GOT3 (cell line): ENCODE results near the gene PLXNA4.

Experiments
- DNase-seq: peaks from one replicate; lab custom pipeline; 2025; ENCODE audit warnings: mixed read lengths; lab: John Stamatoyannopoulos, UW

Gene PLXNA4

DNA sequence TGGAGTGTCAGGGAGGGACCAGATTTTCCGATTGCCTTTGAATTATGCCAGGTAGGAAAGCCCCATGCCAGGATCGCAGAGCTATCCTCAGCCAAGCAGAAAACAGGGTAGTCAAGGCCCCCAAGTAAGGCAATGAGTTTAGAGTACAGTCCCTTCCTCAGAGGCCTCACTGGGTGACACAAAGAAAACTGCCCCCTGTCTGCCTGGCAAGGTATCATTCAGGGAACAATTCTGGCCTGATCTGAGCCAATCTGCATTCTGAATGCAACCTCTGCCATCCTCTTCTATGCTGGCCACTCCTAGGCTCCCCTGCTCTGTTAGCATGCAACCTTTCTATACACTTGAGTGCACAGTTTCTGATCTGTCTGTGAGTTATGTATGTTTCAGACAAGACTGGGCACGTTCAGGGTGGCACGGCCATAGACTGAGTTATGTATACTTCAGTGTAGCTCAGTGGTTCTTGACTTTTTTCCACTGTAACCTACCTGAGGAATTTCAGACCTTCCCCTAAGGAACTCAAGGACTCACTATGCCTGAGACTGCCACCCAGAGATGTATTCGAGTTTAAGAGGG lies 336.8 kb downstream of the PLXNA4 start:
- no peak for DNase-seq

DNA sequence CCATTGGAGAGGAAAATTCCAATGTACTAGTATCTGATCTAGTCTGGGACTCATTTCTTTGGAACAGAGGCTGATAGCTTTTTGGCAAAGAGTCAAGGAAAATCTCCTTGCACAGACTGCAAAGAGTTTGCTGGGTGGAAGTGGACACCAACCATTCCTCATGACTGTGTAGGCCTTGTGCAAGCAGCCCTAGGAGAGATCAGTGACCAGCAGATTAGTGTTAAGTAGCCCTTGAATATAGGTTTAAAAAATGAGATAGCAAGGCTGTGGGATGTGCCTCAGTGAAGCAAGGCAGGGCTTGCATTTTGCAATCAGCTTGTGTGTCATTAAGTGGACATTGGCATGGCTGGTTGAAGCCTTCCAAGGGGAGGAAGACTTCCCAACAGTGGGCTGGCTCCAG lies 341.6 kb downstream of the PLXNA4 start:
- no peak for DNase-seq

DNA sequence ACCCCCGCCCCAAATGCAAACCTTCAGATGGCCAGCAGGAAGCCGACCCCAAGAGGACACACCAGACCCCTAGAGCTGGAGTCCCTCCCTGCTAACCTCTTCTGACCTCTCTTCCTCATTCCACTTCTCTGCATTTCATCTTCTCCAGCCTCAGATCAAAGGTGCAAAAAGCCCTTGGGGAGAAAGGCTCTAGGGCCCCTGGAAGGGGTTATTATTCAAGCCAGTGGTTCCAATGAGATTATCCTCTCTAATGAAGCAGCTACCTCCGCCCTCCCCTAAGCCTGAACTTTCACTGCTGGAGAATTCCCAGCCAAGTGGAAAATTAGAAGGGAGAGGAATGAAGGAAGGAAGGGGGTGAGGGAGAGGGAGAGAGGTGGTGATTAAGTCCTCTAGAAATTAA lies 343.9 kb downstream of the PLXNA4 start:
- DNase-seq = no peak

DNA sequence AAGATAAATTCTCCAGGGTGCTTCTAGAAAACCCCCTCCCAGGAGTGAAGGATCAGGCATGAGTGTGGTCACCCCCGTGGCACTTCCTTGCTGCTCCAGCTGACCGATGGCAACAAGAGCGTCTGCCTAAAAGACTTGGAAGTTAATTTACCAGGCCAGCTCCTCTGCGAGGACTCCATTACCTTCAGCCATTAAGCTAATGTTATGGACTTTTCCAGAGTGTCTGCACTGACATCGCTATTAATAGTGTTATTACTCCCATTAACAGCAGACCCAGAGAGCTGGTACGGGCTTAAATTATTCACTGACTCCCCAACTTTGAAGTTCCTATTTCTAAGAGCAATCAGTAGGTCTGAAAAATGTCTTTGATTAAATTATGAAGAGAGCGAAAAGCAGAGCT lies 345.8 kb downstream of the PLXNA4 start:
- DNase-seq = no peak

DNA sequence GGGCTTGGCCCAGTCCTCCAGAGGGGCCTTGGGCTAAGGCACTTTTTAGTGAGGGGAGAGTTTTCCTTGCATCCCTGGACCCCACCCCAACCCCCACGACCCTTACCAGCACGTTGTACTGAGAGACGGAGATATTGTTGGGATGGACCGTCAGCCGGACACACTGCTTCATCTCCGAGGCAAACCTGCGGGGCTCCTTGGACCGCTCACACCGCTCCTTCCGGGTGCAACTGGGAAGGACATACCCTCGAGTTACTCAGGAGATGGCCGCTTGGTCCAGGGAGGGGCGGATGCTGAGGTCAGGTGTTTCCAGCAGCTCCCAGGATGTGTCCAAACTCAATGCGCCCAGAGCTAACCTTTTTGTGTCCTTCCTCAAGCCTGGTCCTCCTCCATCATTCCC lies 348.0 kb downstream of the PLXNA4 start:
- no peak for DNase-seq

DNA sequence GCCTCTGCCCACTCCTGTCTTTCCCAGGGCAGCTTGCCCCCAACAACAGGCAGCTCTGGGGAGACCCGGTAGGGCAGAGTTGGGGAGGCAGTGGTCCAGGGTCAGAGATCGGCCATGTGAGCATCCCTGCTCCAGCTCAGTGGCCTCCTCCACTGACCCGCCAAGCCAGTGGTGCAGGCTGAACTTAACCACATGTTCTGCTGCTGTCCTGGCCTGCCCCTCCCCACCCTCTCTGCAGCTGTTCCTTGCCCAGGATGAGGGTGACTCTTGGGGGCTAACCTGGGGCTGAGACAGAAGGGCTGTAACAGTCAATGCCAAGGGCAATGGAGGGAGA lies 349.3 kb downstream of the PLXNA4 start:
- no peak for DNase-seq

DNA sequence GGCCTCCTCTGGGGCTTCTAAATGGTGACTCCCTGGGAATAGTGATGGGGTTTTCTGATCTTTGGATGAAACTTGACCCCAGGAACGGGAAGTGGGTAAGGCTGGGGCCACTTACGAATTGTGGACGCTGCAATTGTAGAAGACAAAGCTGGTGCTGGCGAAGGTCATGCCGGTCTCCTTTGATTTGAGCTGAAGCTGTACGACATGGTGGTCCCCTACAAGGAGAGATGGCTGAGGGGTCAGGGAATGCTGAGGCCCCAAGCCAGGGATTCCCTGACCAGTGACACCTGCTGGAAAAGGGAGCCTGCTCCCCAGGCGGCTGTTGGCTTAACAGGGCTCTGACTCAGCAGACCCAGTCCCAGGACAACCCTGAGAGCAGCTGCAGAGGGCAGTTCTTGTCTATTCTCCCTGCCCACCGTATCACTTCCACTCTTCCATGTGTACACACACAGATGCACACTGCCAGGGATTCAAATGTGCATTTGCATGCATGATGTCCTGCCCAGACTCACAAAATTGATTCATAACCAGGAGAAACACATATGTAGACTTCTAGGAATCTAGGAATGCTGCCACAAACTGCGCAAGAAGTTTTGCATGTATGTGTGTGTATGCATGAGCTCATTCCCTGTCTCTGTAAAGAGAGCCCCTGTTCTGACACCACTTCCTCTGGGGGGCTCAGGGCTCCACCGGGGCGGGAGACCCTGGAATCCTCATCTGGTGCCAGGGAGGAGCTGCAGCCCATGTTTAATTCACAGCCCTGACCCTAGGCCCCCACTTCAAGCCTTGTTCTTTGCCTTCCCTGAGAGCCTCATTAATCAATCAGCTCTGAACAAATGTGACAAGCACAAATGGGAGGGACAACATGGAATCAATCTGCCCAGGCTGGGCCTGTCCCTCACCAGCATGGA lies 350.0 kb downstream of the PLXNA4 start:
- DNase-seq = no peak

DNA sequence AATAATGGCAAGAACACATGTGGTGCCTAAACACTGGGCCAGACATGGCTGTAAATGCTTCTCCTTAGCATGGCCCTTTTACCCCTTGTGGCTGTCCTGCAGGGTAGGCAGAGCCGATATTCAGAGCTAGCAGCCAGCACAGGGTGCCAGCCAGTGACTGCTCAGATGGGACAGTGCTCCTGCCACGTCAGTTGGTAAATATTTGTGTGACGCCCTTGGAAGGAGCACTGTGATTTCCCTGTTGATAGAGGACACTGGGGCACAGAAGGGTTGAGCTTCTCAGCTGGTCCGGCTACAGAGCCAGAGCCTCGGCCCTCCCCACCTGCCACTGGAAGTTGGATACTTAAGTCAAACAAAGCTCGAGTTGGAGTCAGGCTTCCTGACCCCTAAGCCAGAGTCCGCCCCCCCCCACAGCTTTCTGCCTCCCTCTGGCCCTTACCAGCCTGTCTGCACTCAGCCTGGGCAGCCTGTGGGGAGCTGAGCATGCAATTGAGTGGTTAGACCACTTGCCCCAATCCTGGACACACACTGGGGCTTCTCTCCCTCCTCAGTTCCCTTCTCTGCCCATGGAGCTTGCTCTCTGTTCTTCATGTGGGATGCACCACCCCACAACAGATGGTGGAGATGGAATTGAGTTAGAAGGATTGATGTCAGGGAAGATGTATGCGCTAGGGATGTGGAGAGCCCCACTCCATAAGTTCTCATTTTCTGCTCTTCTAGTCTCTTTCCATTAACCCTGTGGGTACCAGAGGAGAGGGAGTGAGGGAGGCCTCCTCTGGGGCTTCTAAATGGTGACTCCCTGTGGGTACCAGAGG lies 350.8 kb downstream of the PLXNA4 start:
- DNase-seq = no peak

DNA sequence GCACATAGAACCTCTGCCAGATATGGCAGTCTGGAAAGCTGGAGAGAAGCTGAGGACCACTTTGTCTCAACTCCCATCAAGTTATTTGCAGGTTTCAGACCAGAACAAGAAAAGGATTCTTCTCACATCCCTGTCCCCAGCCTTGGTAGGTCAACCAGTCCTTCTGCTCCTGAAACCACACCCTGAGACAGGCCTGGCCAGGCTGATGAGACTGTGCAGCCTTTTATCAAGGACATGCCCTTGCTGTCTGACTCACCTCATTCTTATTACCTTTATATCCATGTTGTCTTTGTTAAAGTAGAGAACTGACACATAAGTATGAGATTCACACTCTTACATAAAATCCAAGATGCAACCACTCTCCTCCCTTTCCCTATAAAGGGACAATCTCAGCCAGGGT lies 354.9 kb downstream of the PLXNA4 start:
- no peak for DNase-seq

DNA sequence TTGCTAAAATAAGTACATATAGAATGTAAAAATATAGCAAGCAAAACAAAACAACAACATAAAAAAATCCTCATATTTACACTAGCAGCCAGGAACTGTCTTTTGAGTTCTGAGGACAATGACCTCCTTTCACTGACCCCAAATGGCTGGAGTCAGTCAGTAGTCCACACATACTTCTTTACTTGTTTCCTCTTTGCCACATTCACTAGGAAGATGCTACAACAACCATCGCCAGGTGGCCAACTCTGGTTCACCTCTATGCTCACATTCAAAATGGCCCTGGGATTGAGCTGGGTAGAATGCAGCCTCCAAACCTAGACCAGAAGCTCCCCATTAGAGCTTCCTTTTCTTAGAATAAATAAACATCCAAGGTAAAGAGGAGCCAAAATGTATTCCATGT lies 356.2 kb downstream of the PLXNA4 start:
- no peak for DNase-seq

DNA sequence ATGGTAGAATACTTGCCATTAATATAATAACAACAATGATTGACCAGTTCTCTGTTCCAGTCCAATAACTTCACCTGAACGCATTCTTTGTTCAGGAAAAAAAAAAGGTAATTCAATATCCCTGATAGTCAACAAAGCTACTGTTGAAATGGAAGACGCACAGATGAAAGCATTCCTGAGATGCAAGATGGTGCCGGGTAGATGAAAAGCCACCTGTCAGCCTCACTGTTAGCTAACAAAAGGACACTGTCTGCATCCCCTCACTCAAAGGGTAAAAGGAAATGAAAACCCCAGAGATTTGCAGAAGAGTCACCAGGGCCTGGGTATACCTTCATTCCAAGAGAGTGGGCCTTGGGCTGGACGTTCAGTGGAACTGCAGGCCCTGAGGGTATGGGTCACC lies 357.4 kb downstream of the PLXNA4 start:
- no peak for DNase-seq

DNA sequence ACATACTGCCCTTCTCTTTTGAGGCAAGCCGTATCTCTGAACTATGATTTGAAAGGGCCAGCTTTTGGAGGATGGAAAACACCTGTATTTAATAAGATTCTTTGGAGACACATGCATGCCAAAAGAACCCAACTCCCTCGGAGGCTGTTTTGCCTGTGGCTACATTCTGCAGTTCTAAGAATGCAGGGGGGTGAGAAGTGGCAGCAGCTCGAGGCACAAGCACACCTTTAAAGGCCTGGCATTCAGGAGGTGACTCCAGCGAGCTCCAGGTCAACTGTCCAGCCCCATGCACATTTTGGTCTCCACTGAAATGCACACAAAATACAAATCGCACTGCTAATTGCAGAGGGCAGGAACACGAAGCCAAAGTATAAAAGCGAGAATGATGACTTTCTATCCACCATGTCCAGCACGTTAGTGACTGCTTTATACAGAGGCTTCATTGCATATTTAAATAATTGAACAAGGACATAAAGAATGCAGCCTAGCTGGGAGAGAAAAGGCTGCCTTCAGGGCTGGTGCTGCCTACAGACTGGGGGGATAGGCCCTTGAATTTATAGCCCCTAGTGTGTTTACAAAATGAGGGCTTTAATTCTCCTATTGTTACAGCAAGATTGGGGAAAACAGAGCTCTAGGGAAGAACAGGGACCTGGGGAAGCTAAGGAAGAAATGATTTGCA lies 359.3 kb downstream of the PLXNA4 start:
- DNase-seq = no peak

DNA sequence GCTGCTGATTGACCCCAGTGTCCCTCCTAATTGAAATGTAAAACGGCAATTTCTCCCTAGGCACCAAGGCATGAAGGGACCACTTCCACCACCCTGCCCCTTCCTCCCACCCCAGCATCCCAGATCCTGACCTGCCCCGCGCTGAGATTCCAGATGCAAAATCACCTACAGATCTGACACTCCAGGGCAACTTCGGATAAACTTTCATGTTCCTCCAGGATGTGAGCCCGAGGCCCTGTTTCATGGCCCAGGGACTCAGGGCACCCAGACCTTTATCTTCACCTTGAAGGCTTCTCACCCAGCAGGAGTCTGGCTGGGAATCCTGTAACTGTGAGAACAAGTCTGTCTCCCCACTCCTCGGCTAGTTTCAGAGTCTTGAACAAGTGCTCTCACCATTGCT lies 361.8 kb downstream of the PLXNA4 start:
- no peak for DNase-seq

DNA sequence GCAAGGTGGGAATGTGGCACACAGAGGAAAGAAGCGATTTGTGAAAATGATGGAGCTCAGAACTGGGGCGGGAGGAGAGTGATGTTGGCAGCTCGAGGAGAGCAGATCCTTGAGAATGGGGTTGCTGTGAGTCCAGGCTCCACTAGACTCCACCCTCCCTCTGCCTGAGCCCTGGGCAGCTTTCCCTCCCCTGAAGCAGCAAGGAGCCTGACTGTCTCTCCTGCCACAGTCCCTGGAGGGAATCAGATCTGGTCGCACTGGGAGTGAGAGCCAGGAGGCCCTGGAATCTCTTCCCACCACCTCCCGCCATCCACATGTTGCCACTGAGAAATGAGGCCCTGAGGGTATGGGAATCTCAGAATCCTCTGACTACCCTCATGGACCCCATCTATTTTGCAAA lies 362.7 kb downstream of the PLXNA4 start:
- no peak for DNase-seq

DNA sequence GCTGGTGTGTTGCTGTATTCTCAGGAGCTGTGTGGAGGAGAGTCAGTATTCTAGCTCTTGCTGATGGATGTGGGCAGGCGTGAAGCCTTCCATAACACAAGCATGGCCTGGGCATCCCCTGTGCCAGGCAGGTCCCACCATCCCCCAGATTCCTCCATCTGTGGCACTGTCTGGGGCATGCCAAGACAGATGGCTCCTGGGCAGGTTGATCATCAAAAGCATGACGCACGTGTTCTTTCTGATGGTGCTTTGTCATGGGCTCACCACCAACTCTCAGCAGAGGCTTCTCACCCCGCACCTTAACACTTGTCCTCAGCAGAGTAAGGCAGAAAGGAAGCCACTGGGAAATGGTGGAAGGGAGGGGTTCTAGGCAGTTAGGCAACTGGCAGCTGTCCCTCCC lies 364.3 kb downstream of the PLXNA4 start:
- no peak for DNase-seq

DNA sequence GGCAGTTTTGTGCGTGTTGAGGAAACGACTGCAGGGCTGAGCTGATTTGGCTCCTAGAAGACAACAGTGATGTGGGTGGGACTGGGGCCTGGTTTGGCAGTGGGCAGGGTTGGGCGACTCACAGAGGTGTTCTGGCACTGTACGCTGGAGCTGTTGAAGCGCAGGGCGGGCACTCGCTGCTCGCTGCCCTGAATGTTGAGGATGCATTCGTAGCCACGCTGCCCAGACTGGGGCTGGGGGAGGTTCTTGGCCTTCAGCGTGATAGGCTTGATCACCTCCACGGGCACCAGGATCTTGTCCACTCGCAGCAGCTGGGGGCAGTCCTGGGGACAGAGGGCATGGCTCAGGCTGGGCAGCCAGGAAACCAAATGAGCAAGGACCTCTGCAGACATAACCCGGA lies 365.4 kb downstream of the PLXNA4 start:
- DNase-seq = no peak

DNA sequence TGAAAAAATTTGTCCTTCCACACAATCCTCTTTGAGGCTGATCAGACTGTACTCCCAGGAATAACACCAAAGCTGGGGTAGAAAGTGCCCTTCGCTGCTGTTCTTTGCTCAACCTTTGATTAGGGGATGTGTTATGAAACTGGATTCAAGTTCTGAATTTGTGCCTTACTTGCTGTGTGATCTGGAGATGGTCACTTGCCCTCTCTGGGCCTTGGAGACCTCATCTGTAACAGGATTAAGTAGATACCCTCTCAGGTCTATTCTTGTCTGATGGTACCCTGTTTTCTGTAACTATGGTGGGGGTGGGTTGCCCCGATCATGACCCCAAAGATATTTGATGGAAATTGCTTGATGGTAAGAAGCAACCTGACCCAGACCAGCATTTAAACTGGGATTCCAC lies 368.5 kb downstream of the PLXNA4 start:
- no peak for DNase-seq

DNA sequence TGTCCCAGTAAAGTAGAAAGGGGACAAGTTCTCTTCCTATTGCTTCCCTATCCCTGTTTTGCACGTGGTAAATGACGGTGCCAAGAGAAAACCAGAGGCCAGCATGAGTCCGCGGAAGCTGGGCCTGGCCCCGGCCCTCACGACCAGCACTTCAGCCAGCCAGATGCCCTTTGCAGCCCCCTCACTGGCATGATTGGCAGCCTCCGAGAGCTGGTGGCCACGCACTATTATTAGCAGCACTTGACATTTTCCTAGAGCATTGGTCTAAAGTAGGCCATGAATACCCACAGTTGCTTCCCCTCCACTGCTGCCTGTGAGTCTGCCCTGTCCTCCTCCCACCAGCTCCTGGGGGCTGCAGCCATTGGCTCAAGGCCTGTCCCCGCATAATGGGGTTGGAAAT lies 369.1 kb downstream of the PLXNA4 start:
- DNase-seq = no peak

DNA sequence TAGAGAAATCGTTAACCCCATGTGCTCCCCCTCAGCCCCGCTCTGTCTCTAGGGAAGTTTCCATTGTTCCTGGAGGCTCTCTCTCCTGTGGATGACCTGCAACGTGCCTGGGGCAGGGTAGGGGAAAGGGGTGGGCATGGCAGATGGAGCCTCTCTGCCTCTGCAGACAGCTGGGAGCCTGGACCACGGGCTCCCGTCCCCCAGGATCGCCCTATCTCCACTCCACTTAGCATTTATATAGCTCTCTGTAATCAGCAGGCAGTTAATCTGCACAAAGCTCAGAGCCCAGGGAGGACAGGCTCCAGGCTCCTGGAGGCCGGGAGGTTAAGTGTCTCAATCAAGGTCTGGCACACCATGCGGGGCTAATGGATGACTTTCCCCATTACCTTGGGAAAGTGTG lies 369.7 kb downstream of the PLXNA4 start:
- DNase-seq = no peak

DNA sequence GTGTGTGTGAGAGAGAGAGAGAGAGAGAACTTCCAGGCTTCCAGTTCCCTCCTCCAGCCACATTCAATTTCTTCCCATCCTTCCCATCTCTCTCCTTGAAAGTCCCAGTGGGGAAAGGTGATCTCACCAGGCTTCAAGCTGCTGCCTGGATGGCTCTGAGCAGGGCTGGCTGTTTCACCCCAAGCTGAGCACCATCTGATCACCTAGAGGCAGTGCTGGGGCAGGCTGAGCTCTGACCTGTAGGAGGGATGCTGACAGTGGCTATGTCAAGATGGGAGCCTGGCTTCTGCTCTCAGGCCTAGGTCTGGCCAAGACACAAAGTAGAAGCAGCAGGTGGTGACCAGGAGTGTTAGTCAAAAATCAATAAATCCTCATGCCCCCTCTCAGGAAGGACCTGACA lies 370.8 kb downstream of the PLXNA4 start:
- DNase-seq = no peak

DNA sequence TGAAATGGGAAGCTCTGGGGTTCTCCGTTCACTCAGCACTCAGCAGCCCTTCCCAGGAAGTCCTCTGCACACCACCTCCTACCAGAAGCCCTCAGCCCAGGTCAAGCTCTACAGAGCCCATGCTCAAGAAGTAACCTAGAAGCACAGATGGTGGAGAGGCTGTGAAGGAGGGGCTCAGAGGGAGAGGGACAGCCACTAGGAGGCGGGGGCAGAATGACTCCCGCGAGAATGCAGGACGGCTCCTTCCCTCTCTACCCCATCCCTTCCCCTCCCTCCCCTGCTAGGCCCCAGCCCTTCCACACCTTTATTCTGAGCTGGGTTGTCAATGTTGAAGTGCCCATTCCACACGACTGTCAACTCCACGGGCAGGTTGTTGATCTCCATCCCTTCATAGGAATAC lies 373.2 kb downstream of the PLXNA4 start:
- DNase-seq = no peak

DNA sequence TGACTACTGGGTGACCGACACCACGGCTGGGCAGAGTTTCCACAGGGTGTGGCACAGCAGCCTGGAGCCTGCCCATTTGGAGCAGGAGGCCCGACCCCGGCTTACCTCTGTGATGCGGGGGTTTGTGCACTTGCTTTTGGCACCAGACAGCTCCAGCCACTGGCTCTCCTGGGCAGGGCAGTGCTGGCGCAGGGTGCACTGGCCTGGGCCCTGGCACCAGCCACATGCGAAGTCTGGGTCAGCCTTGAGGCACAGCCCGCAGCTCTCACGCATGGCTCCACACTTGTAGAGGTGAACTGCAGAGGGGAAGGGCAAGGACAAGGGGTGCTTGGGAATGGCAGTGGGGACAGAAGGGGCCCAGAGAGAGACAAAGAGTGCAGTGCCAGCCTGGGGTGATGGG lies 373.7 kb downstream of the PLXNA4 start:
- DNase-seq = no peak

DNA sequence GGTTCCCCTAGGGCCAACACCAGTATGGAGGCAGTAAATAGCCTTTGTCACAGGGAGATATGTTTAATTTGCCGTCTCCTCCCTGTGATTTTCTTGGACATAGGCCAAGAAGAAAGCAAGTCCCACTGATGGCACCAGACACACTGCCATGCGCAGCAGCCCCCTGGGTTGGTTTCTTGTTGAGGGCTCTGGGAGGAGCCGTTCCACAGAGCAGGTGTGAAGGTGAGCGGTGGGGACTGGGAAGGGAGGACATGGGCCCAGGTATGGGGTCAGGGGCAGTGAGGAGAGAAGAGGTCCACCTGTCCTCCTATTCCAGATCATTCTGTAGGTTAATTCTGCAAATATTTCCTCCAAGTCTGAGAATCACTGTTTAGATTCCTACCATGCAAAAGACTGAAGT lies 376.1 kb downstream of the PLXNA4 start:
- DNase-seq = no peak
